Activated T-cell treated with anti-CD3 and anti-CD28 coated beads, Interleukin-2, amount 50 U/mL, for 48 hours (primary cell): ENCODE results near the gene PKP2.

Experiments used
- DNase-seq, 2 experiments: peaks; one replicate each; pipeline ENCODE4 v3.0.0-alpha.2; 2020

The PKP2 gene

GRCh38 chr12:32896432-32897280 is at the start of gene PKP2:
PKP2 (minus strand) TSS chr12:32896777; CDS start chr12:32896731, 46 bp downstream.
- peak; percentile 36 to 52 for DNase-seq

GRCh38 chr12:32944195-32944594 is 47.6 kb upstream of the PKP2 start:
- DNase-seq = no peak

- DNase-seq = no peak
These were observed 43.2 kb upstream of the PKP2 start for GRCh38 chr12:32939801-32940200.

- no peak for DNase-seq
These were observed 30.4 kb upstream of the PKP2 start for GRCh38 chr12:32926963-32927362.

- no peak for DNase-seq
These were observed 29.8 kb upstream of the PKP2 start for GRCh38 chr12:32926356-32926755.

- no peak for DNase-seq
These were observed 26.1 kb upstream of the PKP2 start for GRCh38 chr12:32922546-32923297.

- no peak for DNase-seq
These were observed 24.8 kb upstream of the PKP2 start for GRCh38 chr12:32921397-32921796.

GRCh38 chr12:32920506-32921085 is 24.0 kb upstream of the PKP2 start:
- DNase-seq = no peak

- no peak for DNase-seq
These were observed 22.6 kb upstream of the PKP2 start for GRCh38 chr12:32918890-32919801.

- no peak for DNase-seq
These were observed 20.6 kb upstream of the PKP2 start for GRCh38 chr12:32917094-32917611.

- DNase-seq = no peak
These were observed 11.4 kb upstream of the PKP2 start for GRCh38 chr12:32907898-32908476.

GRCh38 chr12:32907166-32907565 is 10.6 kb upstream of the PKP2 start:
- DNase-seq = no peak

GRCh38 chr12:32906399-32907165 is 10.0 kb upstream of the PKP2 start:
- peak in 1 of 2 experiments; percentile 19 for DNase-seq

GRCh38 chr12:32903763-32904162 is 7.2 kb upstream of the PKP2 start:
- no peak for DNase-seq

- no peak for DNase-seq
These were observed 6.7 kb upstream of the PKP2 start for GRCh38 chr12:32903318-32903717.

- no peak for DNase-seq
These were observed 5.9 kb upstream of the PKP2 start for GRCh38 chr12:32902287-32902997.

- no peak for DNase-seq
These were observed 5.0 kb upstream of the PKP2 start for GRCh38 chr12:32901553-32901952.

GRCh38 chr12:32897687-32898573 is 1.4 kb upstream of the PKP2 start:
- no peak for DNase-seq

- no peak for DNase-seq
These were observed 669 bp upstream of the PKP2 start for GRCh38 chr12:32897281-32897610.
